ENCODE results near the gene MYRIP. TPM values are rescaled to one million over a fixed set of nuclear protein-coding genes. Genes with fewer than 3 reads are reported as not detected.

The MYRIP gene
- total RNA-seq, 2 donors from 2014 or later = 4.8 to 9.3 TPM

DNA sequence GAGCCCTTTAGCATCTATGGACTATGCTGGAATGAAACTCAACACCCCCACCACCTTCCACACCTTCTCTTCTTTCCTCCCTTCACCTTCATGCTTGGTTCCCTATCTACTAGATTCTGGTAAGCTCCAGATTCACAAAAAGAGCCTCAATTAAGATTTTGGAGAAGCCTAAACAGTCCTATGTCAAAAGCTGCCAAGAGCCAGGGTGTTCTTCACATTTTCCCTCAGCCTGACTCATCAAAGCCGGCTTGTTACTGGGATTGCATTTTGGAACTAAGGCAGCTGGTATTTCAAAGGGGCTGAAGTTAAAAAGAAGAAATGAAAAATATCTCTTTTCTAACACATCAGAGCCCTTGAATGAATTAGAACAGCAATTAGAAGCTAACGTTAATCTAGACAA is 247.7 kb downstream of the MYRIP start:
- H3K36me3 ChIP-seq = no peaks in the 10 kb centered on the region
- no peak overlapping the region for H3K27ac ChIP-seq
- no peaks in the 10 kb centered on the region for H3K9me3 ChIP-seq
- 66% methylated on average over 2 of the region's 2 CpGs for WGBS
- intact Hi-C loops (cut with DNase I) = no loop called here
- no peak for DNase-seq (ENCODE audit: low spot score)
- H3K27me3 ChIP-seq (replicated peaks; ENCODE audit: insufficient read depth) = no peaks in the 10 kb centered on the region
- no peaks in the 10 kb centered on the region for H3K4me1 ChIP-seq (replicated peaks)
- TF ChIP-seq POLR2A (IDR thresholded peaks at IDR 0.05) (no peak), POLR2AphosphoS5 (IDR thresholded peaks at IDR 0.05) (no peak)
- TF ChIP-seq, protein P1, sequence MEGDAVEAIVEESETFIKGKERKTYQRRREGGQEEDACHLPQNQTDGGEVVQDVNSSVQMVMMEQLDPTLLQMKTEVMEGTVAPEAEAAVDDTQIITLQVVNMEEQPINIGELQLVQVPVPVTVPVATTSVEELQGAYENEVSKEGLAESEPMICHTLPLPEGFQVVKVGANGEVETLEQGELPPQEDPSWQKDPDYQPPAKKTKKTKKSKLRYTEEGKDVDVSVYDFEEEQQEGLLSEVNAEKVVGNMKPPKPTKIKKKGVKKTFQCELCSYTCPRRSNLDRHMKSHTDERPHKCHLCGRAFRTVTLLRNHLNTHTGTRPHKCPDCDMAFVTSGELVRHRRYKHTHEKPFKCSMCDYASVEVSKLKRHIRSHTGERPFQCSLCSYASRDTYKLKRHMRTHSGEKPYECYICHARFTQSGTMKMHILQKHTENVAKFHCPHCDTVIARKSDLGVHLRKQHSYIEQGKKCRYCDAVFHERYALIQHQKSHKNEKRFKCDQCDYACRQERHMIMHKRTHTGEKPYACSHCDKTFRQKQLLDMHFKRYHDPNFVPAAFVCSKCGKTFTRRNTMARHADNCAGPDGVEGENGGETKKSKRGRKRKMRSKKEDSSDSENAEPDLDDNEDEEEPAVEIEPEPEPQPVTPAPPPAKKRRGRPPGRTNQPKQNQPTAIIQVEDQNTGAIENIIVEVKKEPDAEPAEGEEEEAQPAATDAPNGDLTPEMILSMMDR (IDR thresholded peaks at IDR 0.05) = no peak
- no peak overlapping the region for H3K4me3 ChIP-seq

DNA sequence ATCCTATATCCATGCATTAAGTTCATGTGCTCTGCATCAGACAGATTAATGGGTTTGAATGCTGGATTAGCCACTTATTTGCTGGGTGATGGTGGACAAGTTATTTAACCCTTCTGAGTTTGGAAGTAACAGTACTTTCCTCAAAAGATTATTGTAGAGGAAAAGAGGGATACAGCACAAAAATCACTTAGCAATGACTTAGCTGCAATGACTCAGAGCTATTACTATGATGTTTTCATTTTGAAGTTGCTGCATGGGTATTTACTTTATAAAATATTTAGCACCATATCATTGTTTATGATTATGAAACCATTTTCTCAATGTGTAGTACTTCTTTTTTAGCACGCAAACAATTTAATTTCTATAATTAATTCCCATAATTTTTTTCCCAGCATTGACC is 248.4 kb downstream of the MYRIP start:
- DNase-seq (ENCODE audit: low spot score) = no peak
- Histone ChIP-seq H3K9me3 (no peaks in the 10 kb centered on the region), H3K27ac (no peak overlapping the region), H3K36me3 (no peaks in the 10 kb centered on the region), H3K4me3 (no peak overlapping the region), H3K4me1 (replicated peaks) (no peaks in the 10 kb centered on the region), H3K27me3 (replicated peaks; ENCODE audit: insufficient read depth) (no peaks in the 10 kb centered on the region)
- 97% methylated on average over 1 of the region's 1 CpG for WGBS
- intact Hi-C loops (cut with DNase I) = no loop called here
- TF ChIP-seq, protein P1 (IDR thresholded peaks at IDR 0.05) = no peak
- no peak for TF ChIP-seq POLR2A (IDR thresholded peaks at IDR 0.05)
- TF ChIP-seq POLR2AphosphoS5 (IDR thresholded peaks at IDR 0.05) = no peak

GRCh38 chr3:40068636-40069035 is 259.2 kb downstream of the MYRIP start:
- Histone ChIP-seq H3K9me3 (no peaks in the 10 kb centered on the region), H3K4me3 (no peak overlapping the region), H3K27me3 (replicated peaks; ENCODE audit: insufficient read depth) (no peaks in the 10 kb centered on the region), H3K27ac (no peak overlapping the region), H3K36me3 (no peaks in the 10 kb centered on the region), H3K4me1 (replicated peaks) (no peaks in the 10 kb centered on the region)
- TF ChIP-seq, protein P1 (IDR thresholded peaks at IDR 0.05) = no peak
- TF ChIP-seq POLR2AphosphoS5 (IDR thresholded peaks at IDR 0.05) (no peak), POLR2A (IDR thresholded peaks at IDR 0.05) (no peak)
- no peak for DNase-seq (ENCODE audit: low spot score)
- intact Hi-C loops (cut with DNase I) = no loop called here
- WGBS = 50% methylated on average over 4 of the region's 4 CpGs

DNA sequence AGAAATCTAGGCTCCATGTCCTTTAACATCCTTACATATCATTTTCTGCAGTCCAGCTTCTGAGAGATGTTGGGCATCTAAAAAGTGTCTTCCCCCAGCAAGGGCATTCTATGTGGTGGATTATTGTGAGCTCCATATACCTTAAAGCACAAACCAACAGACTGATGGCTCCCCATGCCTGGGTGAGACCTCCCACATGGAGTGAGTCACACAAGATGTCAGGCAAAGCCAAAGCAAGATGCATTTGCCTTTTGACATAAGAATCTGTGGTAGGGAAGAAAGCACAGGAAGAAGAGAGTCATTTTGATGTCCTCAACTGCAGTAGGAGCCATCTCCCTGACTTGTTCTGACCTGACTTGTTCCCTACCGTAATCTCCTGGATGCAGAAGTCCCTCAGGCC is 261.4 kb downstream of the MYRIP start:
- intact Hi-C loops (cut with DNase I) = no loop called here
- TF ChIP-seq POLR2AphosphoS5 (IDR thresholded peaks at IDR 0.05) = no peak
- TF ChIP-seq, protein P1 (IDR thresholded peaks at IDR 0.05) = no peak
- no peak for TF ChIP-seq POLR2A (IDR thresholded peaks at IDR 0.05)
- H3K4me3 ChIP-seq = no peak overlapping the region
- 88% methylated on average over 1 of the region's 1 CpG for WGBS
- H3K9me3 ChIP-seq = no peaks in the 10 kb centered on the region
- no peak overlapping the region for H3K27ac ChIP-seq
- H3K36me3 ChIP-seq = no peaks in the 10 kb centered on the region
- H3K27me3 ChIP-seq (replicated peaks; ENCODE audit: insufficient read depth) = no peaks in the 10 kb centered on the region
- no peaks in the 10 kb centered on the region for H3K4me1 ChIP-seq (replicated peaks)
- DNase-seq (ENCODE audit: low spot score) = no peak

- Histone ChIP-seq H3K9me3 (no peaks in the 10 kb centered on the region), H3K36me3 (no peaks in the 10 kb centered on the region), H3K4me1 (replicated peaks) (no peaks in the 10 kb centered on the region), H3K4me3 (no peak overlapping the region), H3K27ac (no peak overlapping the region), H3K27me3 (replicated peaks; ENCODE audit: insufficient read depth) (no peaks in the 10 kb centered on the region)
- DNase-seq (ENCODE audit: low spot score) = no peak
- WGBS = 82% methylated on average over 3 of the region's 3 CpGs
- TF ChIP-seq POLR2AphosphoS5 (IDR thresholded peaks at IDR 0.05) = no peak
- no peak for TF ChIP-seq POLR2A (IDR thresholded peaks at IDR 0.05)
- TF ChIP-seq, protein P1 (IDR thresholded peaks at IDR 0.05) = no peak
- intact Hi-C loops (cut with DNase I) = no loop called here
Observed at GRCh38 chr3:40071683-40072238, 262.4 kb downstream of the MYRIP start.
